Measurements from ENCODE around the gene ZP1. TPM values are rescaled to one million over a fixed set of nuclear protein-coding genes. Genes with fewer than 3 reads are reported as not detected.

ZP1 gene
- polyA plus RNA-seq, 1 experiment: 0.36 TPM

GRCh38 chr11:60825118-60825517, 42.2 kb upstream of the ZP1 start:
- TF ChIP-seq, protein P1, sequence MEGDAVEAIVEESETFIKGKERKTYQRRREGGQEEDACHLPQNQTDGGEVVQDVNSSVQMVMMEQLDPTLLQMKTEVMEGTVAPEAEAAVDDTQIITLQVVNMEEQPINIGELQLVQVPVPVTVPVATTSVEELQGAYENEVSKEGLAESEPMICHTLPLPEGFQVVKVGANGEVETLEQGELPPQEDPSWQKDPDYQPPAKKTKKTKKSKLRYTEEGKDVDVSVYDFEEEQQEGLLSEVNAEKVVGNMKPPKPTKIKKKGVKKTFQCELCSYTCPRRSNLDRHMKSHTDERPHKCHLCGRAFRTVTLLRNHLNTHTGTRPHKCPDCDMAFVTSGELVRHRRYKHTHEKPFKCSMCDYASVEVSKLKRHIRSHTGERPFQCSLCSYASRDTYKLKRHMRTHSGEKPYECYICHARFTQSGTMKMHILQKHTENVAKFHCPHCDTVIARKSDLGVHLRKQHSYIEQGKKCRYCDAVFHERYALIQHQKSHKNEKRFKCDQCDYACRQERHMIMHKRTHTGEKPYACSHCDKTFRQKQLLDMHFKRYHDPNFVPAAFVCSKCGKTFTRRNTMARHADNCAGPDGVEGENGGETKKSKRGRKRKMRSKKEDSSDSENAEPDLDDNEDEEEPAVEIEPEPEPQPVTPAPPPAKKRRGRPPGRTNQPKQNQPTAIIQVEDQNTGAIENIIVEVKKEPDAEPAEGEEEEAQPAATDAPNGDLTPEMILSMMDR (IDR thresholded peaks at IDR 0.05; ENCODE audit: insufficient read depth, low read depth, low read length): no peak
- no peak overlapping the region for H3K4me3 ChIP-seq (ENCODE audit: low read depth, low read length)
- DNase-seq (ENCODE audit: low read depth): no peak
- CTCF ChIA-PET: interaction anchor here (29.2 kb wide), 1 partner anchor 69 kb away, joined by 716 read pairs; the partner anchor contains the start of gene PRPF19
- no peaks in the 10 kb centered on the region for H3K36me3 ChIP-seq (ENCODE audit: control insufficient read depth, insufficient read depth, low read length)
- H3K27me3 ChIP-seq (ENCODE audit: control insufficient read depth, insufficient read depth, low read length): peaks cover 13% of the 10 kb centered on the region; the same call in 1 of the 2 replicates
- POLR2A ChIA-PET: no interaction called here

DNA sequence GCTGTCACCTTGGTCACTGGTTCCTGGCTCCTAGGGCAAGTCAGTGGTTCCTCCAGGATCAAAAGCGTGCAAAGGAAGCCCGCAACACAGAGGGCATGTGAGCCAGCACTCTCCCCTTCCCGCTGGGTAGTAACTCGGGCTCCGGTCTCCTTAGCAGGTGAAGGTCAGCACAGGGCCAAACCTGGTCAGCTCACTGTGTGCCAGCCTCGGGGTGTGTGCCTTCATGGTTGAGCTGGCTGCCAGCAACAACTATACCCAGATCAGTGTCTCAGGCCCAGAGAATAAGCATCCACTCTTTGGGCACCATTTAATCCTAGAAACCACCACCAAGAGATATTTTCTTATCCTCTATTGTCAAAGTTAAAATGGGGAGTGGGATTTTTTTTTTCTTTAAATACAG, 41.6 kb upstream of the ZP1 start:
- ChIA-PET CTCF (interaction anchor here (29.2 kb wide), 1 partner anchor 68 kb away, joined by 716 read pairs; the partner anchor contains the start of gene PRPF19), POLR2A (no interaction called here)
- no peak overlapping the region for H3K4me3 ChIP-seq (ENCODE audit: low read depth, low read length)
- TF ChIP-seq, protein P1 (IDR thresholded peaks at IDR 0.05; ENCODE audit: insufficient read depth, low read depth, low read length): no peak
- peaks cover 13% of the 10 kb centered on the region; the same call in 1 of the 2 replicates for H3K27me3 ChIP-seq (ENCODE audit: control insufficient read depth, insufficient read depth, low read length)
- no peaks in the 10 kb centered on the region for H3K36me3 ChIP-seq (ENCODE audit: control insufficient read depth, insufficient read depth, low read length)
- DNase-seq (ENCODE audit: low read depth): no peak

- ChIA-PET POLR2A (no interaction called here), CTCF (interaction anchor here (0.6 to 29.2 kb wide), 36 partner anchors 9 to 1031 kb away, joined by 3 to 716 read pairs (median 5); partner anchors contain the start of genes CCDC86, MS4A15, PRPF19 and PTGDR2)
- Histone ChIP-seq H3K36me3 (ENCODE audit: control insufficient read depth, insufficient read depth, low read length) (no peaks in the 10 kb centered on the region), H3K27me3 (ENCODE audit: control insufficient read depth, insufficient read depth, low read length) (peaks cover 9% of the 10 kb centered on the region; the same call in 1 of the 2 replicates), H3K4me3 (ENCODE audit: low read depth, low read length) (no peak overlapping the region)
- no peak for DNase-seq (ENCODE audit: low read depth)
- TF ChIP-seq, protein P1 (IDR thresholded peaks at IDR 0.05; ENCODE audit: insufficient read depth, low read depth, low read length): no peak
Measured at GRCh38 chr11:60830478-60831142, 36.7 kb upstream of the ZP1 start.

DNA sequence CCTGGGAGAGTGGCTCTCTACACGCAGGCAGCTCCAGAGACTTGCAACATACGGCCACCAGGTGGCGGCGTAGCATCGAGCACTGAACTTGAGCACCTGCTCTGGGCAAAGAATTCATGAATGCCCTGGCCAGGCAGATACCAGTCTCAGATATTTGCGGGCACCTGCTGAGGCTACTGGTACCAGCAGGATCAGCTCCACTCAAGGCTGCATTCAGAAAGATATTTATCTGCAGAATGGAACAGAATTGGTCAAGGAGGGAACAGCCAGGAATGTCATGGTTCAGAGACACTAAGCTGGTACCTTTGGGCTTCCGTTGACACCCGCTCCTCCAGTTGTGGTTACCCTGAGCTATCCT, 36.2 kb upstream of the ZP1 start:
- H3K4me3 ChIP-seq (ENCODE audit: low read depth, low read length): no peak overlapping the region
- no peak for DNase-seq (ENCODE audit: low read depth)
- CTCF ChIA-PET: interaction anchor here (0.6 to 29.2 kb wide), 41 partner anchors 9 to 1032 kb away, joined by 3 to 716 read pairs (median 5); partner anchors contain the start of genes CCDC86, MS4A10, MS4A15 and PRPF19
- TF ChIP-seq, protein P1 (IDR thresholded peaks at IDR 0.05; ENCODE audit: insufficient read depth, low read depth, low read length): peak; percentile 90
- H3K36me3 ChIP-seq (ENCODE audit: control insufficient read depth, insufficient read depth, low read length): no peaks in the 10 kb centered on the region
- POLR2A ChIA-PET: no interaction called here
- peaks cover 7% of the 10 kb centered on the region; the same call in 1 of the 2 replicates for H3K27me3 ChIP-seq (ENCODE audit: control insufficient read depth, insufficient read depth, low read length)

- peaks cover 7% of the 10 kb centered on the region; the same call in 1 of the 2 replicates for H3K27me3 ChIP-seq (ENCODE audit: control insufficient read depth, insufficient read depth, low read length)
- ChIA-PET CTCF (interaction anchor here (0.6 to 29.2 kb wide), 37 partner anchors 9 to 1032 kb away, joined by 3 to 716 read pairs (median 5); partner anchors contain the start of genes CCDC86, MS4A10, MS4A15 and PRPF19), POLR2A (no interaction called here)
- H3K4me3 ChIP-seq (ENCODE audit: low read depth, low read length): no peak overlapping the region
- TF ChIP-seq, protein P1 (IDR thresholded peaks at IDR 0.05; ENCODE audit: insufficient read depth, low read depth, low read length): no peak
- peak; percentile 22 for DNase-seq (ENCODE audit: low read depth)
- no peaks in the 10 kb centered on the region for H3K36me3 ChIP-seq (ENCODE audit: control insufficient read depth, insufficient read depth, low read length)
Measured at GRCh38 chr11:60831501-60832079, 35.8 kb upstream of the ZP1 start.

Data from BJ (cell line).